Dedifferentiated amniotic fluid mesenchymal stem cell (primary cell): ENCODE results near the gene MYO7B.

ENCODE experiments used
- DNase-seq: peaks from one replicate; pipeline ENCODE4 v3.0.0-alpha.2; 2016; ENCODE audit errors: extremely low spot score

Gene MYO7B

DNA sequence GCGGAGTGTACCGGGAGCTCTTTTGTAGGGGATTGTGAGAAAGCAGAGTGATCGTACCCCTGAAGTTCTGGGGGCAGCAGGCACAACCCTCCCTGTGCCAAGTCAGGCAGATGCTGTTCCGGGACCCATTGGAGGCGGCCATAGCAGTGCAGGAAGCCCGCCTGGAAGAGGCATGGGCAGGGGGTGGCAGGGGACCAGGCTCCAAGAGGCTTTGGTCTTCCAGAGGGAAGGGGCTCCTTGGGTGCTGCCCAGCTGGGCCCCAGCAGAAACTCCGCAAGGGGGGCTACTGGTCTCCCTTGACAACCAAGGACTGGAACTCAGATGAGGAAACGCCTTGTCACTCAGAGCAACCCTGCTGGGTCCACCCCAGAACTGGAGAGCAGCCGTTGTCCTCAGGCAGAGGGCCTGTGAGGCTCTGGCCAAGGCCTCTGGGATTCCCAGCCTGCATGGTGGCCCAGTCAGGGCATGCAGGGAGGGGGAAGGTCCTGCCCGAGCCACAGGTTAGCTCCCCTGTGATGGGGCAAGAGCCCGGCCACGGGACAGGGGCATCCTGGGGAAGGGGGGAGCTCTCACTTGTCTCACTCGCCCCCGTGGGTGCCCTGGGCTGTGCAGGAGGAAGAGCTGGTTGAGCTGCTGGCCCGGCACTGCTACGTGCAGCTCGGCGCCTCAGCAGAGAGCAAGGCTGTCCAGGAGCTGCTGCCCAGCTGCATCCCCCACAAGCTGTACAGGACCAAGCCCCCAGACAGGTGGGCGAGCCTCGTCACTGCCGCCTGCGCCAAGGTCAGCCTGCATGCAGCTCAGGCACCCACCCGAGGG is 89.5 kb downstream of the MYO7B start:
- no peak for DNase-seq

DNA sequence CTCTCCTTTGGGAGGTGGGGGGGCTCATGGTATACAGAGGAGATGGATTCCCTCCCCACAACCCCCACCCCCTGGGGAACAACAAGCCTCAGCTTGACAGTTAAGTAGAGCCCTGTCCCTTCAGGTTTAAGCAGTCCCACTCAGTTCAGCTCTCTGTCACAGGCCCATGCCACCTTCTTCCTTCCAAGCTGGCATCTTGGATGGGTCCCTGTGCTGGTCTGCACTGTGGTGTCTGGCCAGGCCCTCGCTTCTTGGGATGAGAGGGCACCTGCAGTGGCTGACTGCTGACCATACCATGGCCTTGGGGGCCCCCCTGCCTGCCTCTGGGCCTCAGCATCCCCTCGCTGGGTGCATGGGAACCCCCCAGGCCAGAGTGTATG is 90.1 kb downstream of the MYO7B start:
- no peak for DNase-seq

DNA sequence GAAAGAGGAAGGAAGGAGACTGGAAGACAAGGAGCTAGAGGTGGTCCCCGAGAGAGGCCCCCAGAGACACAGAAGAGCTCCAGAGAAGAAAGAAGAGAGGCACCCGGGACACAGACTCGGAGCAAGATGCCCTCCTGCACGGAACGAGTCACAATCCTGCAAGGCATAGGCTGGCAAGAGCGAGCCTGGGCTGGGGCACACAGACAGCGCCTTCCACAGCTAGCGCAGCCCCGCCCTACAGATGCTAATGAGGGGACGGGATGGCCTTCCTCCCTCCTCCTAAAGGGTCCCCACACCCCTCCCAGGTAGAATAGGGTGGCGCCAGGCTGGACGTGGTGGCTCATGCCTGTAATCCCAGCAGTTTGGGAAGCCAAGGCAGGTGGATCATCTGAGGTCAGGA is 90.7 kb downstream of the MYO7B start:
- DNase-seq, result no peak

DNA sequence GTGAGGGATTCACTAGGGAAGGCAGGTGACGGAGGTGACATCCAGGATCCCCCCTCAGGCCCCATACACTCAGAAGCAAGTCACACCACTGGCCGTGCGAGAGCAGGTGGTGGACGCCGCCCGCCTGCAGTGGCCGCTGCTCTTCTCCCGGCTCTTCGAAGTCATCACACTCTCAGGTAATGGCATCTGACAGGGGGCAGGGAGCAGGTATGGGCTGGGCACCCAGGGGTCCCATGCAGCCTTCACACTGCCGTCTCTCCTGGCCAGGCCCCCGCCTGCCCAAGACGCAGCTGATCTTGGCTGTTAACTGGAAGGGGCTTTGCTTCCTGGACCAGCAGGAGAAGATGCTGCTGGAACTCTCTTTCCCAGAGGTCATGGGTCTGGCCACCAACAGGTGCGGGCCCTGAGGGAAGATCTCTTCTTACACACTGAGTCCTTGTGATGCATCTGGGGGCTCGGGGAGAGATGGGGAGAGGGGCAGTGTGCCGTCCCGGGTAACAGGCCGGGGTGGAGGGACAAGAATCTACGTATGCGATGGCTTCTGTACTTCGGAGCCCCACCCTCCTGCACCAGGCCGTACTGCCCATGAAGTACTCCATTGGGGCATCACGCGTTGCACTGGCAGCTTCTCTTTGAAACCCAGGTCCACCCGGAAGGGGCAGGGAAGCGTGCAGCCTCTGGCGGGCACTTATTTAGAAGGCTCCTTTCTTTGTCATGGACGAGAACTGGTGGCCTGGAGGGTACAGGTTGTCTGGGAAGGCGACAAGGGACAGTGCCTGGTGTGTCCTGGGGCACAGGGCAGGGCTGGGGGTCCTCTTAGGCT is 91.6 kb downstream of the MYO7B start:
- no peak for DNase-seq

DNA sequence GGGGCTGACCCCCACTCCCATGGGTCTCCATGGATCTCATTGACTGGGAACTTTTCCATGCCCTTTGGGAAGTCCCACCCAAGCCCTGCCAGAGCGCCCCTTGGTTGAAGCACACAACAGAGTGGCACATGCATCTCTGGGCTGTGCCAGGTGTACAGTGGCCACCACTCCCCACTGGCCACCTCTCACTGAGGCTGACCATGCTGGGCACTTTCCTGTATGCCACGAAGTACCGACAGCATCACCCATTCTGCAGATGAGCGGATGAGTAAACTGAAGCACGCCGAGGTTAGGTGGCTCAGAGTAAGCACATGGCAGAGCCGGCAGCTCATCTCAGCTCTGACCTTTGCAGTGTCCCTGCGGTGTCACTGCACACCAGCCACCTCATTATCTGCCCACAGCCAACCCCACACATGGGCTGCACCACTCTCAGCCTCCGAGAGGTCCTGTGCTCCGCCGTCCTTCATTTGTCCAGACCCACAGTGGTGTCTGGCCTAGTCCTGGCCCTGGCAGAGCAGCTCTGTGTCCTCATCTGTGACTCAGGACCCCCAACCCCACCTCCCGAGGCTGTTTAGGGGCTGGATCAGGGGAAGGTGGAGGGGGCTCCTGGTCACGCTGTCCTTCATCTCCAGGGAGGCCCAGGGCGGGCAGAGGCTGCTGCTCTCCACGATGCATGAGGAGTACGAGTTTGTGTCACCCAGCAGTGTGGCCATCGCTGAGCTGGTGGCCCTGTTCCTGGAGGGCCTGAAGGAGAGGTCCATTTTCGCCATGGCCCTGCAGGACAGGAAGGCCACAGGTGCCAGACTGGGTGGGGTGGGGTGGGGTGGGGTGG is 92.5 kb downstream of the MYO7B start:
- DNase-seq, result no peak

DNA sequence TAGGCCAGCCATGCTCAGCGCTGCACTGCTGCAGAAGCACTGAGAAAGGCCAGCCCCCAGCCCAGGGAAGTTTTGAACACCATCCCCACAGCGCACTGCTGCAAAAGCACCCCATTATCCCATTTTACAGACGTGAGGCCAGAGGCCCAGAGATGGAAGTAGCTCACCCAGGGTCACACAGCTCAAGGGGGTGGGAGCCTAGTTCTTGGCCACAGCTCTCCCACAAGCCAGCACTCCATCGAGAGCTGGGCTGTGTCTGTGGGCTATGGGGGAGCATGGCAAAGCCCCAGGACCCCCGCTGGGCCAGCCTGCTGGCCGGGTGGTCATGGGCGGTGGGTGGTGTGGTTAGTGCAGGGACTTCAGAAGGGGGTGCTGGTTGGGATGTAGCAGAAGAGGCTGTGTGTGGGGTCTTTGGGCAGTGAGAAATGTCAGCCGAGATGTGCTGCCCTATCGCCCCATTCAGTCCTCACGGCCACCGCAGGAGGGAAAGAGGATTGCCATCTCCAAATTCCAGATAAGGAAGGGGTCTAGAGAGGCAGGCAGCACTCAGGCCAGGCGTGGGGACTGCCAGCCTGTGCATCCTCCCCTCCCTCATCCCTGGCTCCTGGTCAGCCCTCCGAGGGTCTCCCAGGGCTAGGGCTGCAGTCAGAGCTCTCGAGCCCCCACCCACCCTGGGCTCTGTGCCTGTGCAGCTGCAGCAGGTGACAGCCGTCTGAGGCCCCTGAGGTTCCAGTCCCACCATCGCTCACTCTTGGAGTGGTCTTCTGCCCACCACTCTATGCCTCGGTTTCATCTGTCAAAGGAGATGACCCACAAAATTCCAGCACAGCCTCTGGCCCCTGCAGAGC is 93.5 kb downstream of the MYO7B start:
- DNase-seq, result no peak

DNA sequence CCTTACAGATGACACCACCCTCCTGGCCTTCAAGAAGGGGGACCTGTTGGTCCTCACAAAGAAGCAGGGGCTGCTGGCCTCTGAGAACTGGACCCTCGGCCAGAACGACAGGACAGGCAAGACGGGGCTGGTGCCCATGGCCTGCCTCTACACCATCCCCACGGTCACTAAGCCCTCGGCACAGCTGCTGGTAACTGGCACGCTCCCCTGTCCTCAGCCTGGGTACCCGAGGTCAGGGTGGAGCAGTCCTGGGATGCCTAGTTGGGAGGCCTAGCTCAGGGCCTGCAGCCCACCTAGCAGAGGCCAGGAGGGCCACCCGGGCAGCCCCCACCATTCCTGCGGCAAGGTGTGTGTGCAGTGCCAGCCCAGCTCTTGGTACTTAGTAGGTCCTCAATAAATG is 94.2 kb downstream of the MYO7B start:
- DNase-seq, result no peak

DNA sequence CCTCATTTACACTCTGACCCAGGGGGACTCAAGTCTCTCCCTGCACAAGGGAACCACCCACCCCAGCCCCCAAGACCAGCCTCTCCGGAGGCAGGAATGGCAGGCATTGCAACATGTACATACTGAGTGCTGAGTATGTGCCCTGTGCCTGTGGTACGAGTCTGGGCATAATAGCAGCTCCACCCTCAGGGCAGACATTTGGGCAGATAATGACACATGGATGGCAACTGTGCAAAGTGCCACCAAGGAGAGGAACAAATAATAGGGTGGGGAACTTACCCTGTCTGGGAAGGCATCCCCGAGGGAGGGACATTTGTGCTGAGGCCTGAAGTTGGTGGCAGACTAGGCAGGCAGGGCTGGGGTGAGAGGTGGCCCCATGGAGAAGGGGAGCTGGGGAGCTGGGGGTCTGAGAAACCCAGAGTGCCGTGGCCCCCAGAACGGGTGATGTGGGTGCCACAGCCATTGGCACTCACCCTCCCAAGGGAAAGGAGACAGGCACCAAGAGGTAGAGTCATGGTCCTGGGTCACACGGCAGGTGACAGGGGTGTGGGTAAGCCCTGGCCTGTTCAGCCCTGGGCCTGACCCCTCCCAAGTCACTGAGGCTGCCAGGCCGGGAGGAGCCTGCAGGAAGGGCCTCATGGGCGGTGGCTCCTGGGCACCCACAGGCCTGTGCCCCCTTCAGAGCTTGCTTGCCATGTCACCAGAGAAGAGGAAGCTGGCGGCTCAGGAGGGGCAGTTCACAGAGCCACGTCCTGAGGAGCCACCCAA is 94.8 kb downstream of the MYO7B start:
- DNase-seq, result no peak

DNA sequence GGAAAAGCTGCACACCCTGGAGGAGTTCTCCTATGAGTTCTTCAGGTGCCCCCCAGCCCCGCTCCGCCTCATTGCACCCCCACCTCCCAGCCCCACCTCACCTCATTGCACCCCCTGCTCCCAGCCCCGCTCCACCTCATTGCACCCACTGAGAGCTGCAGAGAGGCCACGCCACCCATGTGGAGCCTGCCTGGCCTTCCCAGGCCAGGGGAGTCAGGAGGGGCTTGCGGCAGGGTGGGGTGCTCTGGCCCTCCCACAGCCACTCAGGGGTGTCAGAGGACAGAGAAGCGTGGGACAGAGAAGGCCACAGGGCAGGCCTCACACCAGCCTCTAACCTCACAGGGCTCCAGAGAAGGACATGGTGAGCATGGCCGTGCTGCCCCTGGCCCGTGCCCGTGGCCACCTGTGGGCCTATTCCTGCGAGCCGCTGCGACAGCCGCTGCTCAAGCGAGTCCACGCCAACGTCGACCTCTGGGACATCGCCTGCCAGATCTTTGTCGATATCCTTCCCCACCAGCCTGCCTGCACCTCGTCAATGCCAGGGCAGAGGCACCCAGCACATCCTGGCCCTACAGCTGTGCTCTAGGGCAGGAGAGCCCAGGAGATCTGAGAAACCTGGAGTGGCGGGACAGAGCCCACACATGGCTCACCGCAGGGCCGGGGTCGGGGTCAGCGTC is 95.5 kb downstream of the MYO7B start:
- DNase-seq, result no peak

DNA sequence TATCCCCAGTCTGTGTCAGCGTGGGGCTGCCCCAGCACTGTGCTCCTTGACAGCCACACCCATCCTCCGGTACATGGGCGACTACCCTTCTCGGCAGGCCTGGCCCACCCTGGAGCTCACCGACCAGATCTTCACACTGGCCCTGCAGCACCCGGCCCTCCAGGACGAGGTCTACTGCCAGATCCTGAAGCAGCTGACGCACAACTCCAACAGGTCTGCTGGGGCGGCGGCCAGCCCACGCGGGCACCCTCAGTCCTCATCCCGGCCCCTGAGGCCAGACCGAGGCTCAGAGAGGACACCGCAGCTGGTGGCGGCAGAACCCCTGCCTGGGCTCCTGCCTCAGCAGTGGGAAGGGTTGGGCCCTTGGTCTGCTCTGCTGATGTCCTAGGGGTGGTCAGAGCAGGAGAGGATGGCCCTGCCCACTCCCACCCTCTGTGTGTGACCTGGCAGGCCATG is 96.1 kb downstream of the MYO7B start:
- DNase-seq, result no peak

DNA sequence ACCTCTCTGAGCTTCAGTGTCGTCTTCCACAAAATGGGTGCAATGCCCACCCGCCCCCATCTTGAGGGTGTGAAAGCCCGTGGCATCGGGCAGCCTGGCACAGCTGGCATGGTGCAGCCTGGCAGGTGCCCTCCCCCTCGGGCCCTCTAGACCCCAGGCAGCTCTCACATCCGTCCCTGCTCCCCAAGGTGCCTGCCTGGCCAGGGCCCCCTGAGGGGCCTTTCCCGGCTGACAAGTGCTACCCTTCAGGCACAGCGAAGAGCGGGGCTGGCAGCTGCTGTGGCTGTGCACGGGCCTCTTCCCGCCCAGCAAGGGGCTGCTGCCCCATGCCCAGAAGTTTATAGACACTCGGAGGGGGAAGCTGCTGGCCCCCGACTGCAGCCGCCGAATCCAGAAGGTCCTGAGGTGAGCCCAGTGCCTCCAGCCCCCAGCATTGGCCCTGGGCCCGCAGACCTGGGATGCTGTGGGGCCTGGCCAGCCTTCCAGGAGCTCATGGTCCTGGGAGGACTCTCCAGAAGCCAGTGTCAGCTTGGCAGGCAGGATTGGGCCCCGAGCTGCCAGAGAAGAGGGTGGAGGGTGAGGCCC is 96.6 kb downstream of the MYO7B start:
- DNase-seq, result no peak

DNA sequence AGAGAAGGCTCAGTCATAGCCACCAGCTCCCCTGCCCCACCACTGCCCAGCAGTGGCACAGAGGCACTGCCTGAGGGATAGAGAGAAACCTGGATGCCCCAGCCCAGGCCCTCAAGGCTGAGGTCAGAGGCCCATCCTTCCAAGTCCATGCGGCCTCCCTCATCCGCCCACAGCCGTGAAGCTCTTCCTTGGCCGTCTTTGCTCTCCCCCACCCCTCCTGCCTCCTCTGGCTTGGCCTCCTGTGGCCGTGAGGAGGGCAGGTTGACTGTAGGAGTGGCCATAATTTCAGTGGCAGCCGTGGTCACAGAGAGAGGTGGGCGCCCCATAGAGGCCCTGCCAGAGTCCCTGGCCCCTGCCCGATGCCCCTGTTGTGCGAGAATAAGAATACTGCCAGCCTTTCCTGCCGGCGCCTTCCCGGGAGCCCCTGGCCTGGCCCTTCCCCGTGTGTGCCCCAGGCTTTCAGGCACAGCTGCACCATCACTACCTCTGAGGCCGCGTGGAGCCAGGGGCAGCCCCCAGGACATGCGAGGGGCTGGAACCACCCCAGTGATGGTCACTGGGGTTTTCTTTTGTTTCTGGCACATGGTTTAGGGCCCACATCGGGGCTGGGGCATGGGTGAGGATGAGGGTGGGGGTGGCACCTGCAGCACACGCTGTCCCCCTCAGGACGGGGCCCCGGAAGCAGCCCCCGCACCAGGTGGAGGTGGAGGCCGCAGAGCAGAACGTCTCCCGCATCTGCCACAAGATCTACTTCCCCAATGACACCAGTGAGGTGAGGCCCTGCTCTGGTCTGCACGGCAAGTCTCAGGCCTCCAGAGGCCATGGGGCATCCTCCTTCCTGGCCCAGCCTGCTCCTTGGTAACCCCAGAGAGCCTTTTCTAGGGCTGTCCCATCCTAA is 97.4 kb downstream of the MYO7B start:
- DNase-seq, result no peak

DNA sequence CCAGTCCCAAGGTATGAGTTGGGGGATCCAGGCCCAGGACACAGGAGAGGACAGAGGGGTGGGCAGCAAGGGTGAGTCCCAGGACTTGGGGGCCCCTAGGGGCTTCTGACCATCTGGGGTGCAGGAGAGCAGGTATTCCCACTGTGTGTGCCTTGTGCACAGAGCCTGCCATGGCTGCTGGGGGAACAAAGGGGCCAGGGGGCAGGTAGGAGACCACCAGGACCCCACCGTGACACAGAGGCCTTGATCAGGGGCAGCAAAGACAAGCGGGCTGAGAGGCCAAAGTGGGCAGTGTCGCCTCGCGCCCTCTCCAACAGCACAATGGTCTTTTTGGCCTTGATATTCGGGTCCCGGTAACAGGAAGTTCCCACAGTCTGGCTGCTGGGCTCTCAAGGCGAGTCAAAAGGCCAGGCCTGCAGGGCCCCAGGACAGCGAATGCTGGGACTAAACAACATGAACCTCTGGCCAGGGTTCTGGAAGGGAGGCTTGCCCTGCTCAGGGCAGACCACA is 98.1 kb downstream of the MYO7B start:
- no peak for DNase-seq

DNA sequence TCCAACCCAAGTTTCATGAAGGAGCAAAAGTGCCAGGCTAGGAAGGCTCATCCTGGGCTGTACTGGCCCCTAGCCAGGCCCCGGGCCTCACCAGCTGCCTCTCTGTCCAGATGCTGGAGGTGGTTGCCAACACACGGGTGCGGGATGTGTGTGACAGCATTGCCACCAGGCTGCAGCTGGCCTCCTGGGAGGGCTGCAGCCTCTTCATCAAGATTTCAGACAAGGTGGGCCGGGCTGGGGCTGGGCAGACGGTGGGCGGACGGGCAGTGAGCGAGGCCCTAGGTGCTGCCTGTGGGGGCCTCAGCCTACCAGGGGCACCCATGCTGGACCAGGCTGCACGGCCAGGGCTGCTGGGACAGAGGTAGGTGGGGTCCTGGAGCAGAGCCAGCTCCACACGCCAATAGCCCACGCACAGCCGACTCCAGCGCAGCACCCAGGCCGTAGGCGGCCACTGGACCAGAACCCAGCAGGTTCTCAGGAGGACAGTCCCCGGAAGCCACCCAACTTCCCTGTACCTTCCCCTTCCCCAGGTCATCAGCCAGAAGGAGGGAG is 98.7 kb downstream of the MYO7B start:
- no peak for DNase-seq

DNA sequence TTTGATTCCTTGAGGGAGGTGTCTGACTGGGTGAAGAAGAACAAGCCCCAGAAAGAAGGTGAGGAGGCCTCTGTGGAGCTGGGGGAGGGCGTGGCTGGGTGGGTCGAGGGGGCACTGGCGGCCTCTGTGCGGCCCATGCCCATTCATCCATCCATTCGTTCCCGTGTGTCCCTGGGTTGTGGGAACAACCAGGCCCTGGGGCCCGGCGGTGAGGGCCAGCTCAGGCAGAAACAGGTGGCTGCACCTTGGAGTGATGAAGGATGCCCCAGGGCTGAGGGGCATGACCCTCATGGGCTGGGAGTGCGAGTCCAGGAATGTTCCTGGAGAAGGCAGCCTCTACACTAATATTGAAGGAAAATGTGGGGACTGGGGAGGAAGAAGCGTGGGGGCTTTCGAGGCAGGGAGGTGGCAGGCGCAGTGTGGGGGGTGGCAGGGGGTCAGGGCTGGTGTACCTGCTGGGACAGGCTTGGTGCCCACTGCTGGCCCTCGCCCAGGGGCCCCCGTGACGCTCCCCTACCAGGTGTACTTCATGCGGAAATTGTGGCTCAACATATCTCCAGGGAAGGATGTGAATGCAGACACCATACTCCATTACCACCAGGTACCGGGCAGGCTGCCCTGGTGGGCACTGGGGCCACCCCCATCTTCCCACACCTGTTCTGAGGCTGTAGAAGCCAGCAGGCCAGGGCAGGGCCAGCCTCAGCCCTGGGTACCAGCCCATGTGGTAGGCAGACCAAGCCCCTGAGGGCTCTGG is 99.3 kb downstream of the MYO7B start:
- no peak for DNase-seq

DNA sequence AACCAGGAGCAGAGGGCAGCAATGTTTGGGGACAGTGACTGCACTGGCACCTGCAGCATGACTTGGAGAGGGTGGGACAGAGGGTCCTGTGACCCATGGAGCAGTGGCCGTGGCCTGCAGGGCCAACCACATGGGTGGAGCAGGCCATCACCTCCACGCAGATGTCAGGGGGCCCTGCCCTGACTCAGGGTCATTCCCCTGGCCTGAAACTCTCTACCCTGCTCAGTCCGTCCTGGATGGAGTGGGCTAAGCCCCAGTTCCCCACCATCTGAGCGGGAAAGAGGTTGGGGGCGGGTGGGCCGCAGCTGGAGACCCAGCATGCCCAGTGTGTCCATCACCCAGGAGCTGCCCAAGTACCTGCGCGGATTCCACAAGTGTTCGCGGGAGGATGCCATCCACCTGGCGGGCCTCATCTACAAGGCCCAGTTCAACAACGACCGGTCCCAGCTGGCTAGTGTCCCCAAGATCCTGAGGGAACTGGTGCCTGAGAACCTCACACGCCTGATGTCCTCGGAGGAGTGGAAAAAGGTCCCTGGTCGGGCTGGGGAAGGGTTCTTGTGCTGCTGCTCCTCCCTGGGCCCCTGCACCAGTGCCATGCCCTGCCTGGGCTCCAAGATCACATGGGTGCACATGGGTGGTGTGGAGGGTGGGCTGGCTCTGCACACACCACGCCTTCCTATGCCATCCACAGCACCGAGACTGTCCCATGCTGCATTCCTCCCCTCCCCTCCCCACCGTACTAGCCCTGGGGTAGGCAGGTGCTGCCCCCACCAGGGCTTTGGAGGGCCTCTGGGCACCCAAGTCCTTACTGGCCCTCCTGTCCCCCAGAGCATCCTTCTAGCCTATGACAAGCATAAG is 100.1 kb downstream of the MYO7B start:
- no peak for DNase-seq
